ENCODE results near the gene DOCK1.

DOCK1 gene

GRCh38 chr10:127149501-127150081 is 244.4 kb downstream of the DOCK1 start:
- peak; percentile 35 for DNase-seq

GRCh38 chr10:127150136-127150535 is 244.9 kb downstream of the DOCK1 start:
- DNase-seq = no peak

GRCh38 chr10:127151541-127151940 is 246.3 kb downstream of the DOCK1 start:
- no peak for DNase-seq

- no peak for DNase-seq
Observed at GRCh38 chr10:127151981-127152699, 246.9 kb downstream of the DOCK1 start.

GRCh38 chr10:127153181-127153580 is 248.0 kb downstream of the DOCK1 start:
- DNase-seq = no peak

GRCh38 chr10:127154831-127155620 is 249.8 kb downstream of the DOCK1 start:
- no peak for DNase-seq

GRCh38 chr10:127157089-127157488 is 251.9 kb downstream of the DOCK1 start:
- DNase-seq = no peak

GRCh38 chr10:127157506-127158200 is 252.4 kb downstream of the DOCK1 start:
- DNase-seq = peak; percentile 37

- DNase-seq = no peak
Observed at GRCh38 chr10:127158662-127159061, 253.4 kb downstream of the DOCK1 start.

- DNase-seq = no peak
Observed at GRCh38 chr10:127159648-127160245, 254.5 kb downstream of the DOCK1 start.

GRCh38 chr10:127161482-127161881 is 256.3 kb downstream of the DOCK1 start:
- DNase-seq = no peak

- no peak for DNase-seq
Observed at GRCh38 chr10:127162841-127163240, 257.6 kb downstream of the DOCK1 start.

- no peak for DNase-seq
Observed at GRCh38 chr10:127168261-127168660, 263.0 kb downstream of the DOCK1 start.

- DNase-seq = no peak
Observed at GRCh38 chr10:127174866-127175265, 269.6 kb downstream of the DOCK1 start.

- no peak for DNase-seq
Observed at GRCh38 chr10:127175357-127176110, 270.3 kb downstream of the DOCK1 start.

- no peak for DNase-seq
Observed at GRCh38 chr10:127176649-127177048, 271.4 kb downstream of the DOCK1 start.

GRCh38 chr10:127179612-127180250 is 274.5 kb downstream of the DOCK1 start:
- DNase-seq = no peak

GRCh38 chr10:127182161-127182560 is 276.9 kb downstream of the DOCK1 start:
- no peak for DNase-seq

- DNase-seq = no peak
Observed at GRCh38 chr10:127184582-127184981, 279.4 kb downstream of the DOCK1 start.

GRCh38 chr10:127186813-127187212 is 281.6 kb downstream of the DOCK1 start:
- DNase-seq = no peak

- no peak for DNase-seq
Observed at GRCh38 chr10:127189226-127189625, 284.0 kb downstream of the DOCK1 start.

GRCh38 chr10:127190427-127190826 is 285.2 kb downstream of the DOCK1 start:
- no peak for DNase-seq

Measured in eye (tissue), 1 donor.